WTC11 (cell line): ENCODE measurements around the gene LTBP4. TPM values are rescaled to one million over a fixed set of nuclear protein-coding genes. Genes with fewer than 3 reads are reported as not detected.

Experiments used
- ATAC-seq: fragments of 200-7000 bp; cut with Tn5 transposase; 2 replicates; pipeline ENCODE4 v1.10.0; 2021; ENCODE audit warnings: mild to moderate bottlenecking, moderate library complexity
- CTCF ChIA-PET: fragments of 300-600 bp; sonication (Branson Sonifier 250); formaldehyde crosslinking; loops from one replicate; lab custom pipeline; 2021; ENCODE audit warnings: antibody characterized with exemption; lab: Charles Lee
- POLR2A ChIA-PET: fragments of 350-600 bp; sonication (Branson Sonifier 250); formaldehyde crosslinking; loops from one replicate; lab custom pipeline; 2021; ENCODE audit warnings: antibody characterized with exemption; lab: Charles Lee
- DNase-seq: peaks from one replicate; pipeline ENCODE4 v3.0.0; 2021; ENCODE audit warnings: low spot score
- H3K27ac Mint-ChIP-seq: 2 replicates; pipeline ENCODE4 v1.8.0; 2021; ENCODE audit warnings: mixed read lengths
- H3K27me3 Mint-ChIP-seq: 2 replicates; pipeline ENCODE4 v1.8.0; 2021; ENCODE audit warnings: low read depth, mild to moderate bottlenecking, moderate library complexity, mixed read lengths
- H3K36me3 Mint-ChIP-seq: 2 replicates; pipeline ENCODE4 v1.8.0; 2021; ENCODE audit warnings: mixed read lengths
- H3K4me1 Mint-ChIP-seq: 2 replicates; pipeline ENCODE4 v1.8.0; 2022; ENCODE audit warnings: mixed read lengths
- H3K4me3 Mint-ChIP-seq: 2 replicates; pipeline ENCODE4 v1.8.0; 2021; ENCODE audit warnings: mild to moderate bottlenecking, moderate library complexity, mixed read lengths
- H3K9me3 Mint-ChIP-seq: 2 replicates; pipeline ENCODE4 v1.8.0; 2021; ENCODE audit warnings: mixed read lengths
- ATF1 ChIP-seq: sonication (generic); formaldehyde crosslinking; IDR thresholded peaks from 2 replicates; pipeline ENCODE4 v1.8.1; 2023; ENCODE audit warnings: mild to moderate bottlenecking, moderate library complexity, missing genetic modification reagents
- GABPB1 ChIP-seq: sonication (generic); formaldehyde crosslinking; IDR thresholded peaks from 2 replicates; pipeline ENCODE4 v1.8.1; 2023; ENCODE audit warnings: mild to moderate bottlenecking, missing genetic modification reagents
- GRHL2 ChIP-seq: fragments of 250-450 bp; sonication (Bioruptor Pico); IDR thresholded peaks from 2 replicates; pipeline ENCODE4 v1.8.0; 2022; ENCODE audit warnings: mild to moderate bottlenecking, moderate library complexity; ENCODE audit not compliant: insufficient replicate concordance, severe bottlenecking
- HMGA2 ChIP-seq: fragments of 250-450 bp; sonication (Bioruptor Pico); IDR thresholded peaks from 2 replicates; pipeline ENCODE4 v1.4.0; 2021; ENCODE audit warnings: mild to moderate bottlenecking, moderate library complexity
- IRF2 ChIP-seq: sonication (generic); formaldehyde crosslinking; IDR thresholded peaks from 2 replicates; pipeline ENCODE4 v1.8.0; 2022; ENCODE audit warnings: low read depth, missing genetic modification reagents, borderline replicate concordance
- MYBL2 ChIP-seq: sonication (generic); formaldehyde crosslinking; IDR thresholded peaks from 2 replicates; pipeline ENCODE4 v1.8.1; 2023; ENCODE audit warnings: mild to moderate bottlenecking, moderate library complexity, missing genetic modification reagents
- PREB ChIP-seq: sonication (generic); formaldehyde crosslinking; IDR thresholded peaks from 2 replicates; pipeline ENCODE4 v1.8.1; 2022; ENCODE audit warnings: mild to moderate bottlenecking, missing genetic modification reagents, moderate library complexity, borderline replicate concordance
- RELA ChIP-seq: sonication (generic); formaldehyde crosslinking; IDR thresholded peaks from 2 replicates; pipeline ENCODE4 v1.8.1; 2022; ENCODE audit warnings: missing genetic modification reagents, mild to moderate bottlenecking, borderline replicate concordance
- RORB ChIP-seq: fragments of 250-450 bp; sonication (Bioruptor Pico); IDR thresholded peaks from 2 replicates; pipeline ENCODE4 v1.9.0; 2021; ENCODE audit warnings: mild to moderate bottlenecking
- TEAD1 ChIP-seq: sonication (generic); formaldehyde crosslinking; IDR thresholded peaks from 2 replicates; pipeline ENCODE4 v1.8.0; 2022; ENCODE audit warnings: mild to moderate bottlenecking, missing genetic modification reagents
- TEAD4 ChIP-seq: sonication (generic); formaldehyde crosslinking; IDR thresholded peaks from 2 replicates; pipeline ENCODE4 v1.8.0; 2022; ENCODE audit warnings: mild to moderate bottlenecking, missing genetic modification reagents
- TP53 ChIP-seq: sonication (generic); formaldehyde crosslinking; IDR thresholded peaks from 2 replicates; pipeline ENCODE4 v1.8.1; 2023; ENCODE audit warnings: mild to moderate bottlenecking, missing genetic modification reagents
- ZNF423 ChIP-seq: fragments of 250-450 bp; sonication (Bioruptor Pico); IDR thresholded peaks from 2 replicates; pipeline ENCODE4 v2.1.2; 2022; ENCODE audit warnings: mild to moderate bottlenecking, moderate library complexity
- total RNA-seq: library from RNA; stranded (reverse); gene quantifications from 3 replicates; pipeline ENCODE4 v1.2.3, GENCODE V29; 2021
- TF ChIP-seq, protein P1 (sequence below): sonication (generic); formaldehyde crosslinking; IDR thresholded peaks from 2 replicates; pipeline ENCODE4 v1.8.1; 2022; ENCODE audit warnings: low read depth, mild to moderate bottlenecking, moderate library complexity, missing genetic modification reagents, borderline replicate concordance
- TF ChIP-seq, protein P2 (sequence below): sonication (generic); formaldehyde crosslinking; IDR thresholded peaks from 2 replicates; pipeline ENCODE4 v1.8.0; 2022; ENCODE audit warnings: mild to moderate bottlenecking, missing genetic modification reagents

LTBP4 gene
- total RNA-seq, 1 experiment from 2014 or later, result 125 TPM

- TF ChIP-seq, protein P1, sequence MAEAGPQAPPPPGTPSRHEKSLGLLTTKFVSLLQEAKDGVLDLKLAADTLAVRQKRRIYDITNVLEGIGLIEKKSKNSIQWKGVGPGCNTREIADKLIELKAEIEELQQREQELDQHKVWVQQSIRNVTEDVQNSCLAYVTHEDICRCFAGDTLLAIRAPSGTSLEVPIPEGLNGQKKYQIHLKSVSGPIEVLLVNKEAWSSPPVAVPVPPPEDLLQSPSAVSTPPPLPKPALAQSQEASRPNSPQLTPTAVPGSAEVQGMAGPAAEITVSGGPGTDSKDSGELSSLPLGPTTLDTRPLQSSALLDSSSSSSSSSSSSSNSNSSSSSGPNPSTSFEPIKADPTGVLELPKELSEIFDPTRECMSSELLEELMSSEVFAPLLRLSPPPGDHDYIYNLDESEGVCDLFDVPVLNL (CRISPR knock-in tag), result no peak
- no peak for TF ChIP-seq MYBL2 (CRISPR knock-in tag)
- no peak for TF ChIP-seq HMGA2 (CRISPR knock-in tag)
- TF ChIP-seq, all 79 proteins: peak for 0
Measured at GRCh38 chr19:40610396-40611064, 9.4 kb downstream of the LTBP4 start (continued).

GRCh38 chr19:40611096-40611495, 9.9 kb downstream of the LTBP4 start:
- Mint-ChIP-seq H3K36me3 (peaks cover 7% of the 10 kb centered on the region; the same call in 1 of the 2 replicates), H3K4me1 (peaks cover 40% of the 10 kb centered on the region), H3K27me3 (peaks cover 74% of the 10 kb centered on the region), H3K27ac (no peak overlapping the region), H3K9me3 (no peaks in the 10 kb centered on the region), H3K4me3 (no peak overlapping the region)
- ATAC-seq, result no peak
- no peak for TF ChIP-seq HMGA2 (CRISPR knock-in tag)
- TF ChIP-seq RORB (CRISPR knock-in tag), result no peak
- TF ChIP-seq RELA (CRISPR knock-in tag), result no peak
- no peak for TF ChIP-seq IRF2 (CRISPR knock-in tag)
- no peak for TF ChIP-seq PREB (CRISPR knock-in tag)
- no peak for TF ChIP-seq TP53 (CRISPR knock-in tag)
- TF ChIP-seq ZNF423 (CRISPR knock-in tag), result no peak
- POLR2A ChIA-PET, result no interaction called here
- DNase-seq, result no peak
- CTCF ChIA-PET, result interaction anchor here (2.1 to 2.5 kb wide), 2 partner anchors 23 to 40 kb away, joined by 8 to 33 read pairs; no protein-coding TSS in a partner anchor

- Mint-ChIP-seq H3K27ac (no peak overlapping the region), H3K36me3 (peaks cover 12% of the 10 kb centered on the region; the same call in 1 of the 2 replicates), H3K4me1 (peaks cover 36% of the 10 kb centered on the region), H3K27me3 (peaks cover 64% of the 10 kb centered on the region), H3K4me3 (peak overlapping the region; percentile 90; the same call in 1 of the 2 replicates), H3K9me3 (no peaks in the 10 kb centered on the region)
- POLR2A ChIA-PET, result no interaction called here
- TF ChIP-seq GABPB1 (no peak), TEAD1 (CRISPR knock-in tag) (no peak), HMGA2 (CRISPR knock-in tag) (no peak), ATF1 (CRISPR knock-in tag) (no peak), GRHL2 (no peak), TEAD4 (CRISPR knock-in tag) (no peak)
- TF ChIP-seq, protein P2, sequence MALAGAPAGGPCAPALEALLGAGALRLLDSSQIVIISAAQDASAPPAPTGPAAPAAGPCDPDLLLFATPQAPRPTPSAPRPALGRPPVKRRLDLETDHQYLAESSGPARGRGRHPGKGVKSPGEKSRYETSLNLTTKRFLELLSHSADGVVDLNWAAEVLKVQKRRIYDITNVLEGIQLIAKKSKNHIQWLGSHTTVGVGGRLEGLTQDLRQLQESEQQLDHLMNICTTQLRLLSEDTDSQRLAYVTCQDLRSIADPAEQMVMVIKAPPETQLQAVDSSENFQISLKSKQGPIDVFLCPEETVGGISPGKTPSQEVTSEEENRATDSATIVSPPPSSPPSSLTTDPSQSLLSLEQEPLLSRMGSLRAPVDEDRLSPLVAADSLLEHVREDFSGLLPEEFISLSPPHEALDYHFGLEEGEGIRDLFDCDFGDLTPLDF (CRISPR knock-in tag), result no peak
- CTCF ChIA-PET, result no interaction called here
- DNase-seq (no peak), ATAC-seq (no peak)
Measured at GRCh38 chr19:40611900-40612698, 10.9 kb downstream of the LTBP4 start.
